Measurements from ENCODE around the gene OR10R2. TPM values are rescaled to one million over a fixed set of nuclear protein-coding genes. Genes with fewer than 3 reads are reported as not detected.
A peak's percentile ranks its signal among the peaks of the same experiment; 100 is the strongest.
"Not testable (repeated sequence)": the region's sequence is repeated elsewhere in the genome, so short reads cannot be mapped to it uniquely, and the experiment has no call there.

Gene OR10R2, protein sequence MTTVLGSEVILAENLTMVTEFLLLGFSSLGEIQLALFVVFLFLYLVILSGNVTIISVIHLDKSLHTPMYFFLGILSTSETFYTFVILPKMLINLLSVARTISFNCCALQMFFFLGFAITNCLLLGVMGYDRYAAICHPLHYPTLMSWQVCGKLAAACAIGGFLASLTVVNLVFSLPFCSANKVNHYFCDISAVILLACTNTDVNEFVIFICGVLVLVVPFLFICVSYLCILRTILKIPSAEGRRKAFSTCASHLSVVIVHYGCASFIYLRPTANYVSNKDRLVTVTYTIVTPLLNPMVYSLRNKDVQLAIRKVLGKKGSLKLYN
- not detected for total RNA-seq
- not detected for polyA plus RNA-seq (ENCODE audit: insufficient read length in 6 of 6)
- long read RNA-seq, donor 1, result 0 reads
- long read RNA-seq, donor 2, result 0 reads
- long read RNA-seq, donor 3, result 0 reads
- long read RNA-seq, donor 4, result 0 reads
- long read RNA-seq, donor 5, result 0 reads
- long read RNA-seq, donor 6, result 0 reads
- long read RNA-seq, donor 7, result 0 reads
- long read RNA-seq, donor 8, result 0 reads
- long read RNA-seq, donor 9, result 0 reads
- long read RNA-seq, donor 10, result 0 reads
- long read RNA-seq, donor 11, result 0 reads
- long read RNA-seq, donor 12, result 0 reads

- H3K4me1 ChIP-seq, result no peaks in the 10 kb centered on the region
- H3K9me3 ChIP-seq, result no peaks in the 10 kb centered on the region
- no peaks in the 10 kb centered on the region for H3K27me3 ChIP-seq
- H3K4me3 ChIP-seq, result no peak within 1 kb of the TSS
- DNase-seq (no peak), ATAC-seq (no peak)
- no peak for TF ChIP-seq CTCF (IDR thresholded peaks at IDR 0.05)
- intact Hi-C loops (cut with DNase I), result no loop called here
- H3K27ac ChIP-seq, result no peak within 1 kb of the TSS
- H3K36me3 ChIP-seq, result no peaks in the 10 kb centered on the region
Observed at GRCh38 chr1:158471920-158472319, at the start of gene OR10R2. TSS of gene OR10R2 (plus strand) at chr1:158472220. CDS start at chr1:158472326, 106 bp downstream.

- no peak for DNase-seq
- peaks cover 0 to 5% of the 10 kb centered on the region in 2 donors for H3K4me1 ChIP-seq
- no peak for TF ChIP-seq CTCF (IDR thresholded peaks at IDR 0.05)
- ATAC-seq, result no peak
- H3K36me3 ChIP-seq, result no peaks in the 10 kb centered on the region
- H3K9me3 ChIP-seq, result peaks cover 0 to 8% of the 10 kb centered on the region in 2 donors
- H3K4me3 ChIP-seq, result no peak overlapping the region
- H3K27ac ChIP-seq, result no peak overlapping the region
- intact Hi-C loops (cut with DNase I), result no loop called here
- H3K27me3 ChIP-seq, result no peaks in the 10 kb centered on the region
Observed at GRCh38 chr1:158425027-158425426, 47.0 kb upstream of the OR10R2 start.

GRCh38 chr1:158426137-158426536 is 45.9 kb upstream of the OR10R2 start, which contains the start of gene OR10K2:
TSS of gene OR10K2 (minus strand) at chr1:158426237. CDS start at chr1:158420866, 5,371 bp downstream.
- Histone ChIP-seq H3K27me3 (no peaks in the 10 kb centered on the region), H3K27ac (no peak within 1 kb of the TSS), H3K36me3 (no peaks in the 10 kb centered on the region), H3K4me1 (peaks cover 0 to 12% of the 10 kb centered on the region in 2 donors), H3K9me3 (peaks cover 0 to 8% of the 10 kb centered on the region in 2 donors), H3K4me3 (no peak within 1 kb of the TSS)
- no peak for TF ChIP-seq CTCF (IDR thresholded peaks at IDR 0.05)
- ATAC-seq (no peak), DNase-seq (no peak)
- intact Hi-C loops (cut with DNase I), result no loop called here

DNA sequence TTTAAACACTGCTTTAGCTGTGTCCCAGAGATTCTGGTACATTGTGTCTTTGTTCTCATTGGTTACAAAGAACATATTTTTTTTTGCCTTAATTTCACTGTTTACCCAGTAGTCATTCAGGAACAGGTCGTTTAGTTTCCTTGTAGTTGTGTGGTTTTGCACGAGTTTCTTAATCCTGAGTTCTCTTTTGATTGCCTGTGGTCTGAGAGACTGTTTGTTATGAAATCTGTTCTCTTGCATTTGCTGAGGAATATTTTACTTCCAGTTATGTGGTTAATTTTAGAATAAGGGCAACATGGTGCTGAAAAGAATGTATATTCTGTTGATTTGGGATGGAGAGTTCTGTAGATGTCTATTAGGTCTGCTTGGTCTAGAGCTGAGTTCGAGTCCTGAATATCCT is 41.9 kb upstream of the OR10R2 start:
- Histone ChIP-seq H3K4me1 (peaks cover 0 to 12% of the 10 kb centered on the region in 2 donors), H3K27ac (peak overlapping the region in 1 of 2 donors; percentile 1)
- ATAC-seq; intact Hi-C loops (cut with DNase I); H3K4me3 ChIP-seq; DNase-seq; H3K36me3 ChIP-seq; H3K27me3 ChIP-seq; H3K9me3 ChIP-seq: not testable (repeated sequence)

- H3K27me3 ChIP-seq, result peaks cover 0 to 8% of the 10 kb centered on the region in 2 donors
- no peaks in the 10 kb centered on the region for H3K36me3 ChIP-seq
- no peak for DNase-seq
- H3K9me3 ChIP-seq, result no peaks in the 10 kb centered on the region
- H3K4me3 ChIP-seq, result no peak overlapping the region
- ATAC-seq, result no peak
- no peak for TF ChIP-seq CTCF (IDR thresholded peaks at IDR 0.05)
- no peak overlapping the region for H3K27ac ChIP-seq
- intact Hi-C loops (cut with DNase I), result no loop called here
- H3K4me1 ChIP-seq, result peaks cover 0 to 9% of the 10 kb centered on the region in 2 donors
Observed at GRCh38 chr1:158434741-158435140, 37.3 kb upstream of the OR10R2 start.
